Measurements from ENCODE around the gene ATM.

Gene ATM

DNA sequence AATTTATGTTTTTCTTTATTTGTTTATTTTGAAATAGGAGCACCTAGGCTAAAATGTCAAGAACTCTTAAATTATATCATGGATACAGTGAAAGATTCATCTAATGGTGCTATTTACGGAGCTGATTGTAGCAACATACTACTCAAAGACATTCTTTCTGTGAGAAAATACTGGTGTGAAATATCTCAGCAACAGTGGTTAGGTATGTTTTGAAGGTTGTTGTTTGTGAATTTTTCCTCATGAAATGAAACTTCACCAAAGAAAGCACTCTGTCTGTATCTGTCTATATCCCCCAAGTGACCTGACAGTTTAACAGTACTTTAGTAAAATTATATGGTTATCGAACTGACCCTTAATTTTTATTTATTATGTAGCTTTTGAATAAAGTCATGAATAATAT, 12.8 kb downstream of the ATM start:
- ATAC-seq, result no peak
- TF ChIP-seq PPARA (CRISPR knock-in tag; IDR thresholded peaks at IDR 0.05; ENCODE audit: borderline replicate concordance), result no peak
- TF ChIP-seq, protein P1, sequence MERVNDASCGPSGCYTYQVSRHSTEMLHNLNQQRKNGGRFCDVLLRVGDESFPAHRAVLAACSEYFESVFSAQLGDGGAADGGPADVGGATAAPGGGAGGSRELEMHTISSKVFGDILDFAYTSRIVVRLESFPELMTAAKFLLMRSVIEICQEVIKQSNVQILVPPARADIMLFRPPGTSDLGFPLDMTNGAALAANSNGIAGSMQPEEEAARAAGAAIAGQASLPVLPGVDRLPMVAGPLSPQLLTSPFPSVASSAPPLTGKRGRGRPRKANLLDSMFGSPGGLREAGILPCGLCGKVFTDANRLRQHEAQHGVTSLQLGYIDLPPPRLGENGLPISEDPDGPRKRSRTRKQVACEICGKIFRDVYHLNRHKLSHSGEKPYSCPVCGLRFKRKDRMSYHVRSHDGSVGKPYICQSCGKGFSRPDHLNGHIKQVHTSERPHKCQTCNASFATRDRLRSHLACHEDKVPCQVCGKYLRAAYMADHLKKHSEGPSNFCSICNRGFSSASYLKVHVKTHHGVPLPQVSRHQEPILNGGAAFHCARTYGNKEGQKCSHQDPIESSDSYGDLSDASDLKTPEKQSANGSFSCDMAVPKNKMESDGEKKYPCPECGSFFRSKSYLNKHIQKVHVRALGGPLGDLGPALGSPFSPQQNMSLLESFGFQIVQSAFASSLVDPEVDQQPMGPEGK (CRISPR knock-in tag; IDR thresholded peaks at IDR 0.05; ENCODE audit: borderline replicate concordance), result no peak

DNA sequence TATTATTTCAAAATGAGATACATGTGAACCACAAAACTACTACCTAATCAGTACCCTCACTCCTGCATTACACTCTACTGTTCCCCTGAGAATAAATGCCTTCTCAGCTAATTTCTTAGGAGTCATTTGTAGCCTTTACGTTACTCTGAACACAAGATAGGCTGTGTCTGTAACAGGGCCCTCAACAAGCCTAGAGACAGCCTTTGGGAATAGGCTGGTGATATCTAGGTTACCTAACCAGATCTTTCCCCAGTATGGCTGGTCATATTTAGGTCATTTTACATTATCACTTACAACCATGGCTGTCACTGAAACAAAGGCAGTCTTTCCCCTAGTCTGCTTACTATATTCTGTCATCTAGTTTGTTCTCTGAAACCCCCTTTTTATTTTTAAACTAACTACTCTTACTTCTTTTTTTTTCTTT, 14.2 kb downstream of the ATM start:
- no peak for ATAC-seq
- TF ChIP-seq ZFP3 (CRISPR knock-in tag; IDR thresholded peaks at IDR 0.05) (no peak), OSR1 (CRISPR knock-in tag; IDR thresholded peaks at IDR 0.05) (no peak), ZNF70 (CRISPR knock-in tag; IDR thresholded peaks at IDR 0.05) (no peak), SNAI2 (CRISPR knock-in tag; IDR thresholded peaks at IDR 0.05) (no peak), CSDC2 (CRISPR knock-in tag; IDR thresholded peaks at IDR 0.05) (no peak), ZNF565 (CRISPR knock-in tag; conservative IDR thresholded peaks at IDR 0.05; ENCODE audit: low read depth) (no peak)
- TF ChIP-seq, protein P2, sequence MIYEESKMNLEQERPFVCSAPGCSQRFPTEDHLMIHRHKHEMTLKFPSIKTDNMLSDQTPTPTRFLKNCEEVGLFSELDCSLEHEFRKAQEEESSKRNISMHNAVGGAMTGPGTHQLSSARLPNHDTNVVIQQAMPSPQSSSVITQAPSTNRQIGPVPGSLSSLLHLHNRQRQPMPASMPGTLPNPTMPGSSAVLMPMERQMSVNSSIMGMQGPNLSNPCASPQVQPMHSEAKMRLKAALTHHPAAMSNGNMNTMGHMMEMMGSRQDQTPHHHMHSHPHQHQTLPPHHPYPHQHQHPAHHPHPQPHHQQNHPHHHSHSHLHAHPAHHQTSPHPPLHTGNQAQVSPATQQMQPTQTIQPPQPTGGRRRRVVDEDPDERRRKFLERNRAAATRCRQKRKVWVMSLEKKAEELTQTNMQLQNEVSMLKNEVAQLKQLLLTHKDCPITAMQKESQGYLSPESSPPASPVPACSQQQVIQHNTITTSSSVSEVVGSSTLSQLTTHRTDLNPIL (CRISPR knock-in tag; IDR thresholded peaks at IDR 0.05; ENCODE audit: low read depth), result no peak

DNA sequence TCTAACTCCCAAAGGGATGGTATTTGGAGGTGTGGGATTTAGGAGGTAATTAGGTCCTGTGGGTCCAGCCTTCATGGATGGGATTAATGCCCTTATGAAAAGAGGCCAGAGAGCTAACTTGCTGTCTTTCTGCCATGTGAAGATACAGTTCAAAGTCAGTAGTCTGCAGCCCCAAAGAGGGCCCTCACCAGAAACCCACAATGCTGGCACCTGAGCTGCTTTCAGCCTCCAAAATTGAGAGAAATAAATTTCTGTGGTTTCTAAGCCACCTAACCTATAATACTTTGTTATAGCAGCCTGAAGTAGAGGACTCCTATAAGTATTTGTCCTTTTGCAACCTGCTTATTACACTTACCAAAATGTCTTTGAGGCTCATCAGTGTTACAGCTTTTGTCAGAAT, 16.2 kb downstream of the ATM start:
- no peak for ATAC-seq
- TF ChIP-seq GLIS3 (CRISPR knock-in tag; IDR thresholded peaks at IDR 0.05), result no peak
- no peak for TF ChIP-seq PPARA (CRISPR knock-in tag; IDR thresholded peaks at IDR 0.05; ENCODE audit: borderline replicate concordance)
- TF ChIP-seq ZFP30 (CRISPR knock-in tag; IDR thresholded peaks at IDR 0.05), result no peak
- no peak for TF ChIP-seq ZC3H10 (CRISPR knock-in tag; IDR thresholded peaks at IDR 0.05)
- TF ChIP-seq OSR1 (CRISPR knock-in tag; IDR thresholded peaks at IDR 0.05), result no peak
- TF ChIP-seq, protein P2 (CRISPR knock-in tag; IDR thresholded peaks at IDR 0.05; ENCODE audit: low read depth), result no peak
- no peak for TF ChIP-seq RARB (CRISPR knock-in tag; IDR thresholded peaks at IDR 0.05)
- no peak for TF ChIP-seq ZFP3 (CRISPR knock-in tag; IDR thresholded peaks at IDR 0.05)
- TF ChIP-seq ZNF70 (CRISPR knock-in tag; IDR thresholded peaks at IDR 0.05), result no peak
- no peak for TF ChIP-seq ESRRG (CRISPR knock-in tag; IDR thresholded peaks at IDR 0.05)
- no peak for TF ChIP-seq SNAI2 (CRISPR knock-in tag; IDR thresholded peaks at IDR 0.05)
- TF ChIP-seq TCF4 (CRISPR knock-in tag; IDR thresholded peaks at IDR 0.05; ENCODE audit: borderline replicate concordance), result no peak
- TF ChIP-seq ISL1 (CRISPR knock-in tag; IDR thresholded peaks at IDR 0.05), result no peak
- TF ChIP-seq, protein P1 (CRISPR knock-in tag; IDR thresholded peaks at IDR 0.05; ENCODE audit: borderline replicate concordance), result no peak
- TF ChIP-seq, protein P3, sequence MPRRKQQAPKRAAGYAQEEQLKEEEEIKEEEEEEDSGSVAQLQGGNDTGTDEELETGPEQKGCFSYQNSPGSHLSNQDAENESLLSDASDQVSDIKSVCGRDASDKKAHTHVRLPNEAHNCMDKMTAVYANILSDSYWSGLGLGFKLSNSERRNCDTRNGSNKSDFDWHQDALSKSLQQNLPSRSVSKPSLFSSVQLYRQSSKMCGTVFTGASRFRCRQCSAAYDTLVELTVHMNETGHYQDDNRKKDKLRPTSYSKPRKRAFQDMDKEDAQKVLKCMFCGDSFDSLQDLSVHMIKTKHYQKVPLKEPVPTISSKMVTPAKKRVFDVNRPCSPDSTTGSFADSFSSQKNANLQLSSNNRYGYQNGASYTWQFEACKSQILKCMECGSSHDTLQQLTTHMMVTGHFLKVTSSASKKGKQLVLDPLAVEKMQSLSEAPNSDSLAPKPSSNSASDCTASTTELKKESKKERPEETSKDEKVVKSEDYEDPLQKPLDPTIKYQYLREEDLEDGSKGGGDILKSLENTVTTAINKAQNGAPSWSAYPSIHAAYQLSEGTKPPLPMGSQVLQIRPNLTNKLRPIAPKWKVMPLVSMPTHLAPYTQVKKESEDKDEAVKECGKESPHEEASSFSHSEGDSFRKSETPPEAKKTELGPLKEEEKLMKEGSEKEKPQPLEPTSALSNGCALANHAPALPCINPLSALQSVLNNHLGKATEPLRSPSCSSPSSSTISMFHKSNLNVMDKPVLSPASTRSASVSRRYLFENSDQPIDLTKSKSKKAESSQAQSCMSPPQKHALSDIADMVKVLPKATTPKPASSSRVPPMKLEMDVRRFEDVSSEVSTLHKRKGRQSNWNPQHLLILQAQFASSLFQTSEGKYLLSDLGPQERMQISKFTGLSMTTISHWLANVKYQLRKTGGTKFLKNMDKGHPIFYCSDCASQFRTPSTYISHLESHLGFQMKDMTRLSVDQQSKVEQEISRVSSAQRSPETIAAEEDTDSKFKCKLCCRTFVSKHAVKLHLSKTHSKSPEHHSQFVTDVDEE (CRISPR knock-in tag; IDR thresholded peaks at IDR 0.05), result no peak
- TF ChIP-seq, protein P4, sequence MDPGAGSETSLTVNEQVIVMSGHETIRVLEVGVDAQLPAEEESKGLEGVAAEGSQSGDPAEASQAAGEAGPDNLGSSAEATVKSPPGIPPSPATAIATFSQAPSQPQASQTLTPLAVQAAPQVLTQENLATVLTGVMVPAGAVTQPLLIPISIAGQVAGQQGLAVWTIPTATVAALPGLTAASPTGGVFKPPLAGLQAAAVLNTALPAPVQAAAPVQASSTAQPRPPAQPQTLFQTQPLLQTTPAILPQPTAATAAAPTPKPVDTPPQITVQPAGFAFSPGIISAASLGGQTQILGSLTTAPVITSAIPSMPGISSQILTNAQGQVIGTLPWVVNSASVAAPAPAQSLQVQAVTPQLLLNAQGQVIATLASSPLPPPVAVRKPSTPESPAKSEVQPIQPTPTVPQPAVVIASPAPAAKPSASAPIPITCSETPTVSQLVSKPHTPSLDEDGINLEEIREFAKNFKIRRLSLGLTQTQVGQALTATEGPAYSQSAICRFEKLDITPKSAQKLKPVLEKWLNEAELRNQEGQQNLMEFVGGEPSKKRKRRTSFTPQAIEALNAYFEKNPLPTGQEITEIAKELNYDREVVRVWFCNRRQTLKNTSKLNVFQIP (CRISPR knock-in tag; IDR thresholded peaks at IDR 0.05; ENCODE audit: borderline replicate concordance, low read depth), result no peak
- no peak for TF ChIP-seq ARNTL (CRISPR knock-in tag; IDR thresholded peaks at IDR 0.05; ENCODE audit: borderline replicate concordance, low read depth)
- TF ChIP-seq, protein P5, sequence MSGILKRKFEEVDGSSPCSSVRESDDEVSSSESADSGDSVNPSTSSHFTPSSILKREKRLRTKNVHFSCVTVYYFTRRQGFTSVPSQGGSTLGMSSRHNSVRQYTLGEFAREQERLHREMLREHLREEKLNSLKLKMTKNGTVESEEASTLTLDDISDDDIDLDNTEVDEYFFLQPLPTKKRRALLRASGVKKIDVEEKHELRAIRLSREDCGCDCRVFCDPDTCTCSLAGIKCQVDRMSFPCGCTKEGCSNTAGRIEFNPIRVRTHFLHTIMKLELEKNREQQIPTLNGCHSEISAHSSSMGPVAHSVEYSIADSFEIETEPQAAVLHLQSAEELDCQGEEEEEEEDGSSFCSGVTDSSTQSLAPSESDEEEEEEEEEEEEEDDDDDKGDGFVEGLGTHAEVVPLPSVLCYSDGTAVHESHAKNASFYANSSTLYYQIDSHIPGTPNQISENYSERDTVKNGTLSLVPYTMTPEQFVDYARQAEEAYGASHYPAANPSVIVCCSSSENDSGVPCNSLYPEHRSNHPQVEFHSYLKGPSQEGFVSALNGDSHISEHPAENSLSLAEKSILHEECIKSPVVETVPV (CRISPR knock-in tag; IDR thresholded peaks at IDR 0.05), result no peak
- TF ChIP-seq BACH2 (CRISPR knock-in tag; IDR thresholded peaks at IDR 0.05; ENCODE audit: borderline replicate concordance), result no peak
- no peak for TF ChIP-seq TOX (CRISPR knock-in tag; IDR thresholded peaks at IDR 0.05; ENCODE audit: borderline replicate concordance)

Data from SK-N-SH treated with all-trans-retinoic acid at 6 μM for 48 hours (cell line).